Measurements from ENCODE around the gene PRPF19. TPM values are rescaled to one million over a fixed set of nuclear protein-coding genes. Genes with fewer than 3 reads are reported as not detected.
A peak's percentile ranks its signal among the peaks of the same experiment; 100 is the strongest.

The PRPF19 gene
- polyA plus RNA-seq, 1 donor (not counting 4 experiments of a cell fraction or from before 2014, with no cell fraction given) = 35.4 TPM

GRCh38 chr11:60899046-60899936 lies 7.1 kb downstream of the PRPF19 start:
- dilution Hi-C loops (cut with MboI; ENCODE audit: extremely low pct_ligation_motif_present, low sequenced_read_pairs) = no loop called here
- Histone ChIP-seq H3K9me1 (ENCODE audit: control insufficient read depth, extremely low read depth, insufficient read depth, low read length) (no peaks in the 10 kb centered on the region), H3K79me2 (ENCODE audit: control insufficient read depth, insufficient read depth, low read length) (peaks cover 21% of the 10 kb centered on the region), H3K27me3 (ENCODE audit: control insufficient read depth, extremely low read depth, insufficient read depth, low read length) (no peaks in the 10 kb centered on the region), H4K20me1 (ENCODE audit: control insufficient read depth, extremely low read depth, insufficient read depth, low read length) (peaks cover 5% of the 10 kb centered on the region), H3K4me2 (ENCODE audit: control insufficient read depth, extremely low read depth, insufficient read depth, low read depth, low read length) (no peak overlapping the region), H3K4me1 (ENCODE audit: control insufficient read depth, extremely low read depth, insufficient read depth, low read length) (no peaks in the 10 kb centered on the region), H3K9ac (ENCODE audit: control insufficient read depth, extremely low read depth, insufficient read depth, low read length) (no peak overlapping the region), H3K36me3 (ENCODE audit: control insufficient read depth in 2 of 2, extremely low read depth in 1 of 2, insufficient read depth in 2 of 2, low read length in 2 of 2) (peaks cover 41 to 57% of the 10 kb centered on the region in 2 experiments), H2AFZ (ENCODE audit: control insufficient read depth, low read length) (no peak overlapping the region), H3K27ac (ENCODE audit: control insufficient read depth, insufficient read depth, low read length) (no peak overlapping the region), H3K4me3 (ENCODE audit: control insufficient read depth in 2 of 3, extremely low read depth in 1 of 3, insufficient read depth in 2 of 3, low read depth in 1 of 3, low read length in 3 of 3) (no peak overlapping the region), H3K9me3 (ENCODE audit: control insufficient read depth, low read depth, low read length) (no peaks in the 10 kb centered on the region)
- FAIRE-seq (no peak), DNase-seq (ENCODE audit: low read depth, low spot score) (no peak)
- peak; percentile 83 to 98 (median 84) for TF ChIP-seq CTCF (optimal IDR thresholded peaks at IDR 0.05 in 1 of 3, IDR thresholded peaks at IDR 0.05 in 1 of 3, conservative IDR thresholded peaks at IDR 0.05 in 1 of 3; ENCODE audit: extremely low read depth in 1 of 3, insufficient read depth in 2 of 3, low read length in 3 of 3)
- TF ChIP-seq EZH2 (IDR thresholded peaks at IDR 0.05; ENCODE audit: low read length) = no peak

- Histone ChIP-seq H3K9me1 (ENCODE audit: control insufficient read depth, extremely low read depth, insufficient read depth, low read length) (no peaks in the 10 kb centered on the region), H3K4me3 (ENCODE audit: control insufficient read depth in 2 of 3, extremely low read depth in 1 of 3, insufficient read depth in 2 of 3, low read depth in 1 of 3, low read length in 3 of 3) (no peak overlapping the region)
These were observed 8.9 kb downstream of the PRPF19 start for GRCh38 chr11:60897496-60897895.

More at GRCh38 chr11:60897496-60897895, 8.9 kb downstream of the PRPF19 start:
- H3K36me3 ChIP-seq (ENCODE audit: control insufficient read depth in 2 of 2, extremely low read depth in 1 of 2, insufficient read depth in 2 of 2, low read length in 2 of 2) = peaks cover 35 to 49% of the 10 kb centered on the region in 2 experiments
- no peak overlapping the region for H2AFZ ChIP-seq (ENCODE audit: control insufficient read depth, low read length)
- H3K4me2 ChIP-seq (ENCODE audit: control insufficient read depth, extremely low read depth, insufficient read depth, low read depth, low read length) = no peak overlapping the region
- peaks cover 3% of the 10 kb centered on the region for H3K79me2 ChIP-seq (ENCODE audit: control insufficient read depth, insufficient read depth, low read length)
- FAIRE-seq (no peak), DNase-seq (ENCODE audit: low read depth, low spot score) (no peak)
- no peaks in the 10 kb centered on the region for H3K4me1 ChIP-seq (ENCODE audit: control insufficient read depth, extremely low read depth, insufficient read depth, low read length)
- no peaks in the 10 kb centered on the region for H4K20me1 ChIP-seq (ENCODE audit: control insufficient read depth, extremely low read depth, insufficient read depth, low read length)
- no peak overlapping the region for H3K9ac ChIP-seq (ENCODE audit: control insufficient read depth, extremely low read depth, insufficient read depth, low read length)
- no peaks in the 10 kb centered on the region for H3K9me3 ChIP-seq (ENCODE audit: control insufficient read depth, low read depth, low read length)
- dilution Hi-C loops (cut with MboI; ENCODE audit: extremely low pct_ligation_motif_present, low sequenced_read_pairs) = no loop called here
- TF ChIP-seq CTCF (optimal IDR thresholded peaks at IDR 0.05 in 1 of 3, IDR thresholded peaks at IDR 0.05 in 1 of 3, conservative IDR thresholded peaks at IDR 0.05 in 1 of 3; ENCODE audit: extremely low read depth in 1 of 3, insufficient read depth in 2 of 3, low read length in 3 of 3) (no peak), EZH2 (IDR thresholded peaks at IDR 0.05; ENCODE audit: low read length) (no peak)
- H3K27ac ChIP-seq (ENCODE audit: control insufficient read depth, insufficient read depth, low read length) = no peak overlapping the region
- no peaks in the 10 kb centered on the region for H3K27me3 ChIP-seq (ENCODE audit: control insufficient read depth, extremely low read depth, insufficient read depth, low read length)
